Heart right ventricle (tissue), 16 donors: ENCODE data around the gene PLAC1. TPM values are rescaled to one million over a fixed set of nuclear protein-coding genes. Genes with fewer than 3 reads are reported as not detected.

Experiments
- ATAC-seq, 8 donors: fragments of 200-7000 bp; cut with Tn5 transposase; one replicate each; pipeline ENCODE4 v1.9.1; 2020; ENCODE audit warnings: mild to moderate bottlenecking in 8 of 8, moderate library complexity in 8 of 8, moderate number of reproducible peaks in 1 of 8
- DNase-seq, 2 donors: peaks; one replicate each; pipeline ENCODE4 v3.0.0-alpha.2; 2020
- H3K27ac ChIP-seq, 10 donors: fragments of 200-600 bp; sonication (generic) in 2 of 10; one replicate each; pipeline versions ENCODE4 v1.5.0 to v1.8.0; 2020 to 2022; ENCODE audit warnings: mild to moderate bottlenecking in 3 of 10
- H3K27me3 ChIP-seq, 7 donors: fragments of 200-600 bp; one replicate each; pipeline ENCODE4 v1.8.0; 2021 to 2022; ENCODE audit warnings: mild to moderate bottlenecking in 2 of 7
- H3K36me3 ChIP-seq, 9 donors: fragments of 200-600 bp; sonication (generic) in 1 of 9; one replicate each; pipeline versions ENCODE4 v1.5.0 to v1.8.0; 2020 to 2022; ENCODE audit warnings: mild to moderate bottlenecking in 2 of 9
- H3K4me1 ChIP-seq, 9 donors: fragments of 200-600 bp; sonication (generic) in 1 of 9; one replicate each; pipeline versions ENCODE4 v1.5.0 to v1.8.0; 2020 to 2022; ENCODE audit warnings: mild to moderate bottlenecking in 4 of 9
- H3K4me3 ChIP-seq, 10 donors: fragments of 200-600 bp; sonication (generic) in 2 of 10; one replicate each; pipeline versions ENCODE4 v1.5.0 to v1.8.0; 2020 to 2022; ENCODE audit warnings: mild to moderate bottlenecking in 7 of 10, moderate library complexity in 2 of 10
- H3K9me3 ChIP-seq, 11 donors: fragments of 200-600 bp in 10 of 11; sonication (generic) in 2 of 11; one replicate each; pipeline versions ENCODE4 v1.5.0 to v1.8.0; 2013 to 2022; ENCODE audit warnings: mild to moderate bottlenecking in 2 of 11, control low read depth in 1 of 11, moderate library complexity in 1 of 11
- WGBS, 2 donors: extraction: QIAGEN DNeasy Blood & Tissue Kit; methylation state at CpG; one replicate each; pipeline ENCODE4 v1.1.7; 2013; ENCODE audit warnings: inconsistent platforms in 1 of 2; 5-methylcytosine and 5-hydroxymethylcytosine counted together
- intact Hi-C, 10 donors: fragments of 100-400 bp; cut with DNase I; formaldehyde crosslinking; loops; one replicate each; pipeline versions ENCODE4 v1.11.1 to v1.14.2; 2022
- polyA plus RNA-seq, 2 donors: library from polyadenylated mRNA; stranded (reverse); fragments of 200-250 nt; gene quantifications; one replicate each; pipeline ENCODE4 v1.2.3, GENCODE V29; 2013
- total RNA-seq, 10 donors: library from RNA; stranded (reverse); fragmentation: NEBNext Ultra II Directional in 3 of 10; extraction: Animal tissue kit (Norgen Biotek cat#: 25700) in 3 of 10; gene quantifications; one replicate each; pipeline versions ENCODE4 v1.2.1 to v1.2.4, GENCODE V29; 2021 to 2023
- TF ChIP-seq, protein P1 (sequence below), 9 donors: fragments of 200-600 bp; sonication (generic) in 2 of 9; IDR thresholded peaks; one replicate each; pipeline versions ENCODE4 v1.5.0 to v1.8.0; 2021 to 2022; ENCODE audit warnings: antibody characterized with exemption in 9 of 9, mild to moderate bottlenecking in 5 of 9, moderate library complexity in 1 of 9
- donor health status: Arrhythmogenic right ventricular cardiomyopathy.
- donor health status: ischemic (EF 13 %, LVEDD 7.1; RV severe dilation, severe dysfunction).
- donor health status: healthy with polysubstance abuse.
- donor health status: DM: no; HTN: yes; CAD: no.
- donor health status: DM: no; HTN: no; CAD: no.
- donor health status: ischemic (EF 25% LVEDD 6.9; RV normal size, moderate dysfunction).
- donor health status: ischemic (EF 25% LVEDD 5.7; RV mildly dilated, moderate dysfunction).
- donor health status: healthy.
- donor health status: DM: yes; HTN: yes; CAD: no.
- donor health status: Ischemic cardiomyopathy.
- donor health status: ischemic (EF 35%, LVEDD 5.7; RV mildly dilated, moderate dysfunction).
- donor health status: nonischemic (EF 11% LVEDD 7.7; RV severe dilation, severe dysfunction).
- donor health status: DM: yes; HTN: yes; CAD: no.
- donor health status: PGD.
- donor health status: ischemic (EF 29% LVEDD 5.4; RV normal size, mild dysfunction).
- donor health status: nonischemic (EF 23%, LVEDD 6.1; RV moderate dilation, normal function).

The PLAC1 gene
- total and polyA plus RNA-seq, 12 donors = not detected

DNA sequence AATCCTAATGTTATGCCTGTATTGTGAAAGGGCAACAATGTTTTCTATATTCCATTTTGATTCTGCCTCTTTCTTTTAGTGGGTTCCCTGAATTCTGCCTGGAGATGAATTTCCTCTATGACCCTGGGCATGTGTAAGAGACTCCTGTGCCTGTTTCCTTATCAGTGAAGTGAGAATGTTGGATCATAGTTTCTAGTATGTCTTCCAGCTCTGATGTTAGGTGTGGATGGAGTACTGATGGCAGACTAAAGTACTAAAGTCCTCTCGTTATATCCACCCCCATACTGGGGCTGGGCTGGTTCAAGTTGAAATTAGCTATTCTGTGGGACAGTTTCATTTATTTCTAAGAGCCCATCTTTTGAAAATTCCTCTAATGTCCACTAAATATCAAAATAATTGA lies 29.6 kb downstream of the PLAC1 start:
- WGBS, 2 donors = 82 to 88% methylated on average over 1 of the region's 1 CpG
- peak in 5 of 8 donors; percentile 60 to 86 (median 65) for ATAC-seq
- Histone ChIP-seq H3K9me3 (no peaks in the 10 kb centered on the region), H3K27ac (no peak overlapping the region), H3K27me3 (peaks cover 0 to 14% (median 0%) of the 10 kb centered on the region in 7 donors), H3K4me1 (peaks cover 0 to 31% (median 7%) of the 10 kb centered on the region in 9 donors), H3K4me3 (no peak overlapping the region), H3K36me3 (no peaks in the 10 kb centered on the region)
- TF ChIP-seq, protein P1, sequence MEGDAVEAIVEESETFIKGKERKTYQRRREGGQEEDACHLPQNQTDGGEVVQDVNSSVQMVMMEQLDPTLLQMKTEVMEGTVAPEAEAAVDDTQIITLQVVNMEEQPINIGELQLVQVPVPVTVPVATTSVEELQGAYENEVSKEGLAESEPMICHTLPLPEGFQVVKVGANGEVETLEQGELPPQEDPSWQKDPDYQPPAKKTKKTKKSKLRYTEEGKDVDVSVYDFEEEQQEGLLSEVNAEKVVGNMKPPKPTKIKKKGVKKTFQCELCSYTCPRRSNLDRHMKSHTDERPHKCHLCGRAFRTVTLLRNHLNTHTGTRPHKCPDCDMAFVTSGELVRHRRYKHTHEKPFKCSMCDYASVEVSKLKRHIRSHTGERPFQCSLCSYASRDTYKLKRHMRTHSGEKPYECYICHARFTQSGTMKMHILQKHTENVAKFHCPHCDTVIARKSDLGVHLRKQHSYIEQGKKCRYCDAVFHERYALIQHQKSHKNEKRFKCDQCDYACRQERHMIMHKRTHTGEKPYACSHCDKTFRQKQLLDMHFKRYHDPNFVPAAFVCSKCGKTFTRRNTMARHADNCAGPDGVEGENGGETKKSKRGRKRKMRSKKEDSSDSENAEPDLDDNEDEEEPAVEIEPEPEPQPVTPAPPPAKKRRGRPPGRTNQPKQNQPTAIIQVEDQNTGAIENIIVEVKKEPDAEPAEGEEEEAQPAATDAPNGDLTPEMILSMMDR (IDR thresholded peaks at IDR 0.05) = no peak
- DNase-seq = no peak
- intact Hi-C loops = no loop called here

DNA sequence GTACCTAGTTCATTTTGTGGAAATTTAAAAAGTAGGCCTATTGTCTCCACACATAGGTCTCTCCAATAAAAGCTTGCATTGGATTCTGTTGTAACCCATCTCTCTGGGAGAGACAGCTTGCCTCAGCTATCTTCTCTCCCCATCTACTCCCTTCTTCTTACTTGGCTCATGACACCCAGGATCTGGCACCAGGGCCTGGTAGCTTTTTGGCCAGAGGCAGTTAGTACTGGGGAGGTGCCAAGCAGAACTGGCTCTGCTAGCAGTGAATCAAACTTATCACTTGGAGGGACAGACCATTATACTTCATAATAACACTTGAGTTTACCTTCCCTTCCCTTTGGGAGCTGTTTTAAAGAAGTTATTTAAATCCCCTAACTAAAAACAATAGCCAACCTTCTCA lies 31.8 kb downstream of the PLAC1 start:
- ATAC-seq = peak in 4 of 8 donors; percentile 39 to 70 (median 57)
- intact Hi-C loops = no loop called here
- TF ChIP-seq, protein P1 (IDR thresholded peaks at IDR 0.05) = no peak

DNA sequence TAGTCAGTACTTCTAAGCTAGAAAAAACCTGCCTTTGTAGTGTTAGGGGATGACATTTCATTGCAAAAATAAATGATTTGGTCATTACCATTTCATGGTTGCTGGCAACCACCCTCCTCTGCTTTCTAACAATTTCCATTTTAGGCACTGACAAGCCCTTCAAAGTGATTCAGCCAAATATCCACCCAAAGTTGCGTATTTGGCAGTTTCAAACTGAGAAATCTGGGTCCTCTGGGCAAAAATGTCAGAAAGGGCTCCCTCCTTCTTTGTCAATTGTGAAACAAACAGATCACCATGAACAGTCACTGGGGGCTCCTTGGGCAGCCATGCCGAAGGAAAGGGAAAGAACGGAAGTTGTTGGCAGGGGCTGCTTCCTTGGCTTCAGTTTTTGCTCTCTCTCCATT lies 33.0 kb downstream of the PLAC1 start:
- no peak overlapping the region for H3K27ac ChIP-seq
- ATAC-seq = peak in 2 of 8 donors; percentile 32 to 46
- no peaks in the 10 kb centered on the region for H3K36me3 ChIP-seq
- no peaks in the 10 kb centered on the region for H3K9me3 ChIP-seq
- intact Hi-C loops = no loop called here
- peaks cover 0 to 8% (median 0%) of the 10 kb centered on the region in 7 donors for H3K27me3 ChIP-seq
- 28 to 70% methylated on average over 3 of the region's 3 CpGs for WGBS, 2 donors
- H3K4me1 ChIP-seq = peaks cover 0 to 36% (median 19%) of the 10 kb centered on the region in 9 donors
- TF ChIP-seq, protein P1 (IDR thresholded peaks at IDR 0.05) = no peak
- DNase-seq = peak in 1 of 2 donors; percentile 14
- H3K4me3 ChIP-seq = no peak overlapping the region

More for the DNA sequence above, 31.8 kb downstream of the PLAC1 start:
- no peaks in the 10 kb centered on the region for H3K27me3 ChIP-seq
- H3K9me3 ChIP-seq = no peaks in the 10 kb centered on the region
- no peak overlapping the region for H3K27ac ChIP-seq
- peaks cover 0 to 36% (median 22%) of the 10 kb centered on the region in 9 donors for H3K4me1 ChIP-seq
- peak in 1 of 2 donors; percentile 11 for DNase-seq
- no peak overlapping the region for H3K4me3 ChIP-seq
- no peaks in the 10 kb centered on the region for H3K36me3 ChIP-seq

DNA sequence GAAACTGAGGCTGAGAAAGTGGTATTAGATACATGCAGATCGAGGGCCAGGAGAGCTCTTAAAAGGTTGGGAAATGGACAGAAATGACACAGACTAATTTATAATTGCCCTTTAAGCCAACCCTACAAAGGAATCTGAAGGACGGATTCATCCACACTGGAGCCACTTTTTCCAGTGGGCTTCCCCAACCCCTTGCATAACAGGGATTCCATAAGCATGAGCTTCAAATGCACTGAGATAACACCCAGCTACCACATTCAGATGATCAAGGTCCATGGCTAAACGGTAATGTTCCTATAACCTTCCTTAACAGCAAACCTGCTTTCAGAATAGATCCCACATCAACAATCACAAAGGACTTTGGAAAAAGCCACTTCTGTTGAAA lies 34.2 kb downstream of the PLAC1 start:
- H3K9me3 ChIP-seq = no peaks in the 10 kb centered on the region
- no peak overlapping the region for H3K4me3 ChIP-seq
- DNase-seq (no peak), ATAC-seq (no peak)
- H3K4me1 ChIP-seq = peaks cover 0 to 36% (median 19%) of the 10 kb centered on the region in 9 donors
- H3K36me3 ChIP-seq = no peaks in the 10 kb centered on the region
- no peak overlapping the region for H3K27ac ChIP-seq
- TF ChIP-seq, protein P1 (IDR thresholded peaks at IDR 0.05) = no peak
- H3K27me3 ChIP-seq = peaks cover 0 to 12% (median 0%) of the 10 kb centered on the region in 7 donors
- WGBS, 2 donors = 54 to 61% methylated on average over 3 of the region's 3 CpGs
- intact Hi-C loops = no loop called here
